T-helper 1 cell (primary cell): Measurements from ENCODE around the gene C2.
"Not testable (repeated sequence)": the region's sequence is repeated elsewhere in the genome, so short reads cannot be mapped to it uniquely, and the experiment has no call there.

Source experiments
- DNase-seq, 5 donors: peaks; one replicate each; pipeline ENCODE4 v3.0.0-alpha.2; 2012 to 2020

C2 gene

DNA sequence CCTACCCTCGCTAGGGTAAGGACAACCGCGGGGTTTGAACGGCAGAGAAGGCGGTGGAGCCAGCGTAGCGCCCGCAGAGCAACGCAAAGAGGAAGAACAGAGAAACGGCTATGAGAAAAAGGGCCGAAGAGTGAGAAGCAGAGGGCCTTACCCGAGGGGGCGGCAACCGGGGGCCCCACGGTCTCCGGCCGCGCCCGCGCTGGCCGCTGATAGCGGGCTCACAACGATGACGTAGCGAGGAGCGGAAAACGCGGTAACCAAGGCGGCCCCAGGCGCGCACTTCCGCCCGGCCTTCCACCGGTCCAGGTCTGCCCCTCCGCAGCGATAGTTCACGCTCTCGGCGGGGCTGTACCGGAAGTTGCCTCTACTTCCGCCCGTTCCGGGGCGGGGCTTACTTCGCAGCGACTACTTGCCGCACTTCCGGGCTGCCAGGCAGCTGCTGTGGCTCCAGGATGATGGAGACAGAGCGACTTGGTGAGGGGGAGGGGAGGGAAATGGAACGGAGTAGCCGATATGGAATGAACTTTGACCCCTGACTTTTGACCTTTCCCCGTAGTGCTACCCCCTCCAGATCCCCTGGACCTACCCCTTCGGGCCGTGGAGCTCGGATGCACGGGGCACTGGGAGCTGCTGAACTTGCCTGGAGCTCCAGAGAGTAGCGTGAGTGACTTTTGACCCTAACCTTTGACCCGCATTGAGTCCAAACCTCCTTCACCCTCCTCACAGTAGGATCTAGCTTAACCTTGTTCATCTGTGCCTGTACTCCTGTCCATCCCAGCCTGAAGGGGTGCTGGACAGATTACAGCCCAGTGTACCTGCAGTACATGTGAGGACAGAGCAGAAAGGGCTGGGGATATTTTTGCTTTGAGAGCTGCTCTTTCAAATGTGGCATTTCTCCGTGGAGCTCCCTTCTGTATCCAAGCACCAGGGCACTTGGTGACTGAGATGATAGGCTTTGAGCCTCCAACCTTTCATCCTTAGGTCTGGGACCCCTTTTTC lies 31.5 kb downstream of the C2 start, which contains the start of the genes NELFE and SKIC2:
NELFE (minus strand) TSS at position 231 of the 999 bp plus-strand sequence. CDS start 525 bp downstream, outside the sequence.
SKIC2 (plus strand) TSS at position 435 of the 999 bp plus-strand sequence; CDS start at position 453, 18 bp downstream.
- DNase-seq = peak; percentile 95 to 100 (median 97)

GRCh38 chr6:31961616-31962015 lies 34.1 kb downstream of the C2 start:
- DNase-seq = no peak

- no peak for DNase-seq
Measured at GRCh38 chr6:31963921-31964320, 36.4 kb downstream of the C2 start.

DNA sequence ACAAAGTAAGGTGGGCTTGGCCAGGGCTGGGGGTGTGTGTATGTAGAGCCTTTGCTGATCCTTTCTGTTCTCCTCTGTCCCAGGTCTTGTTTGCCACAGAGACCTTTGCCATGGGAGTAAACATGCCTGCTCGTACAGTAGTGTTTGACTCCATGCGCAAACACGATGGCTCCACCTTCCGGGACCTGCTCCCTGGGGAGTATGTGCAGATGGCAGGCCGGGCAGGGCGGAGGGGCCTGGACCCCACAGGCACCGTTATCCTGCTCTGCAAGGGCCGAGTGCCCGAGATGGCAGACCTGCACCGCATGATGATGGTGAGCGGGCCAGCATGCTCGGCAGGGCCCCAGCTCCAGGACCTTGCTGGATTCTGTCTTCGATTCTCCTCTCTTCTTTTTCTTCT lies 38.2 kb downstream of the C2 start:
- no peak for DNase-seq

DNA sequence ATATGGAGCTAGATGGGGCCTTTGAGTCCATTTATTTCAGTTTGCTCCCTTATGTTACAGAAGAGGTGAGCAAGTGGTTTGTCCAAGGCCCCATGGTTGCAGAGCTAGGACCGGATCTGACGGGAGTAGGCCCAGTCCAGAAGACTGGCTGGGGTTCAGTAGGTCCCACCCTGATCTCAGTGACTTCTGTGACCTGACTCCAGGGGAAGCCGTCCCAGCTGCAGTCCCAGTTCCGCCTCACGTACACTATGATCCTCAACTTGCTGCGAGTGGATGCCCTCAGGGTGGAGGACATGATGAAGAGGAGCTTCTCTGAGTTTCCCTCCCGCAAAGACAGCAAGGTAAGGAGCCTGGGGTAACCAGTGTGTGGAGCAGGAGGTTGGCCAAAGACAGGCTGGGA lies 39.0 kb downstream of the C2 start:
- DNase-seq = no peak

DNA sequence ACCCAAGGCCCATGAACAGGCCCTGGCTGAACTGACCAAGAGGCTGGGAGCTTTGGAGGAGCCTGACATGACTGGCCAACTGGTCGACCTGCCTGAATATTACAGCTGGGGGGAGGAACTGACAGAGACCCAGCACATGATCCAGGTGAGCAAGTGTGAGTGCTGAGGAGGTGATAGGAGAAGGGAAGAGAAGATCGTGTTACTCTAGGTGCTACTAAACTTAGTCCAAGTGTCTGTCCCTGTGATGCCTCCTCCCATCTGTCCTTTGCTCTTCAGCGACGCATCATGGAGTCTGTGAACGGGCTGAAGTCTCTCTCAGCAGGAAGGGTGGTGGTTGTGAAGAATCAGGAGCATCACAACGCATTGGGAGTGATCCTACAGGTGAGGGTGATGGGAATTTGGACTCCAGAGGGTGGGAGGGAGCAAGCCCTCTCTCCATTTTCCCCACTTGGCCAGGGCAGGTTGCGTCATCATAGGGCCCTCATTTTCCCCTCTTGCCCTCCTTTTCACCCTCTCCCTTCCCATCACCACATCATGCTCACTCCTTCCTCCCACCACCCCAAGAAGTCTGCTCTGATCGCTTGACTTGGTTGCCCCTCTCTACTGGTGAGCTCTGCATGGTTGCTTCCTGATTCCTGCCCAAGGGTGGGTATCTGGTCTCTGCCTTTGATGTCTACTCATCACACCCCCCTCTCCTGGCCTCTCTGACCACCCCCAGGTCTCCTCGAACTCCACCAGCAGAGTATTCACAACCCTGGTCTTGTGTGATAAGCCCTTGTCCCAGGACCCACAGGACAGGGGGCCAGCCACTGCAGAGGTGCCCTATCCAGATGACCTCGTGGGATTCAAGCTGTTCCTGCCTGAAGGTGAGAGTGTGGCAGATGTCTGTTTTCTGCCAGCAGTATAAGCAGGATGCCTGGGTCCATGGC lies 39.7 kb downstream of the C2 start:
- DNase-seq = no peak

GRCh38 chr6:31967926-31968320 lies 40.4 kb downstream of the C2 start:
- DNase-seq = no peak

GRCh38 chr6:31968326-31968725 lies 40.8 kb downstream of the C2 start:
- no peak for DNase-seq

DNA sequence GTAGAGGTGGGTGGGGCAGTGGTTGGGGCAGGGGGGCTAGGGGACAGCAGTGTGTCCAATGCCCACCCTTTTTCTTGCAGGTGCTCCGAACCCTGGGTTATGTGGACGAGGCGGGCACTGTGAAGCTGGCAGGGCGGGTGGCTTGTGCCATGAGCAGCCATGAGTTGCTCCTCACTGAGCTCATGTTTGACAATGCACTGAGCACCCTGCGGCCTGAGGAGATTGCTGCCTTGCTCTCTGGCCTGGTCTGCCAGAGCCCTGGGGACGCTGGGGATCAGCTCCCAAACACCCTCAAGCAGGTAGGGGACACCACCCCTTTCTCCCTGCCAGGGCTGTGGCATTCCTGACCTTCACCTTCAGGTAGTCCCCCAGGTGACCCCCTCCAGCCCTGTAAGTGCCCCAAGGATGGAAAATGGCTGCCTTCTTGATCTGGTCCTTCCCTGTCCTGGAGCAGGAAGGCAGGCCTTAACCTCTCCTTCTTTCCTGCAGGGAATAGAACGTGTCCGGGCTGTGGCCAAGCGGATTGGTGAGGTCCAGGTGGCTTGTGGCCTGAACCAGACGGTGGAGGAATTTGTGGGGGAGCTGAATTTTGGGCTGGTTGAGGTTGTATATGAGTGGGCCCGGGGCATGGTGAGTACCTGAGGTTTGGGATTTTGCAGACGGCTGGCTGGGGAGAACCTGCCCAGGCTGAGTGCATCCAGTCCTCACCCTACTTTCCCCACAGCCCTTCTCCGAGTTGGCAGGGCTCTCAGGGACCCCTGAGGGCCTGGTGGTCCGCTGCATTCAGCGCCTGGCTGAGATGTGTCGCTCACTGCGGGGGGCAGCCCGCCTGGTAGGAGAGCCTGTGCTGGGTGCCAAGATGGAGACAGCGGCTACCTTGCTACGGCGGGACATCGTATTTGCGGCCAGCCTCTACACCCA lies 41.5 kb downstream of the C2 start:
- DNase-seq = no peak

GRCh38 chr6:31969712-31970603 lies 42.4 kb downstream of the C2 start:
- no peak for DNase-seq

- no peak for DNase-seq
Measured at GRCh38 chr6:31970604-31971271, 43.2 kb downstream of the C2 start.

- DNase-seq = no peak
Measured at GRCh38 chr6:31971279-31971992, 43.9 kb downstream of the C2 start.

GRCh38 chr6:31971993-31972708 lies 44.6 kb downstream of the C2 start, which contains the start of gene DXO:
DXO (minus strand) TSS chr6:31972138; CDS start chr6:31971675, 463 bp downstream.
- peak; percentile 97 to 99 (median 98) for DNase-seq

GRCh38 chr6:31972709-31973350 lies 45.3 kb downstream of the C2 start:
- DNase-seq = no peak

DNA sequence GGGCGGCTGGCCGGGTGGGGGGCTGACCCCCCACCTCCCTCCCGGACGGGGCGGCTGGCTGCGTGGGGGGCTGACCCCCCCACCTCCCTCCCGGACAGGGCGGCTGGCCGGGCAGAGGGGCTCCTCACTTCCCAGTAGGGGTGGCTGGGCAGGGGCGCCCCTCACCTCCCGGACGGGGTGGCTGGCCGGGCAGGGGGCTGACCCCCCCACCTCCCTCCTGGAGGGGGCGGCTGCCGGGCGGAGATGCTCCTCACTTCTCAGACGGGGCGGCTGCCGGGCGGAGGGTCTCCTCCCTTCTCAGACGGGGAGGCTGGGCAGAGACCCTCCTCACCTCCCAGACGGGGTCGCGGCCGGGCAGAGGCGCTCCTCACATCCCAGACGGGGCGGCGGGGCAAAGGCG lies 48.5 kb downstream of the C2 start:
- DNase-seq = not testable (repeated sequence)

DNA sequence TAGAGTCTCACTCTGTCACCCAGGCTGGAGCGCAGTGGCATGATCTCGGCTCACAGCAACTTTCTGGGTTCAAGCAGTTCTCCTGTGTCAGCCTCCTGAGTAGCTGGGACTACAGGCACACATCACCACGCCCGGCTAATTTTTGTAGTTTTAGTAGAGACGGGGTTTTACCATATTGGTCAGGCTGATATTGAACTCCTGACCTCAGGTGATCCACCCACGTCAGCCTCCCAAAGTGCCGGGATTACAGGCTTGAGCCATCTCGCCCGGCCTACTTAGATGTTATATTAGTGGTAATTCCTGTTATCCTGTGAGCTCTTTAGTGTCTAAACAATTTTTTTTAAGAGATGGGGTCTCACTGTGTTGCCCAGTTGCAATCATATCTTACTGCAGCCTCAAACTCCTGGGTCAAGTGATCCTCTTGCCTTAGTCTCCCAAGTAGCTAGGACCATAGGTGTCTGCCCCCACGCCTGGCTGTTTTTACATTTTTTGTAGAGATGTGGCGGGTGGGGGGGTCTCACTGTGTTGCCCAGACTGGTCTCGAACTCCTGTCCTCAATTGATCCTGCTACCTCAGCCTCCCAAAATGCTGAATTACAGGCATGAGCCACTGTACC lies 50.4 kb downstream of the C2 start:
- no peak for DNase-seq

GRCh38 chr6:31978831-31979230 lies 51.3 kb downstream of the C2 start:
- DNase-seq = no peak
